ENCODE results near the gene HECW1.

- TF ChIP-seq POLR2A (IDR thresholded peaks at IDR 0.05) (no peak), CTCF (IDR thresholded peaks at IDR 0.05) (no peak)
These were observed 481.6 kb downstream of the HECW1 start for GRCh38 chr7:43594020-43594419.

Measured in lower leg skin (tissue), 3 donors.